WTC11 (cell line): ENCODE data around the gene TNIP1.

ENCODE experiments used
- AR ChIP-seq: fragments of 250-450 bp; sonication (Bioruptor Pico); IDR thresholded peaks from 2 replicates; pipeline ENCODE4 v1.9.0; 2021; ENCODE audit warnings: mild to moderate bottlenecking
- ATF1 ChIP-seq: sonication (generic); formaldehyde crosslinking; IDR thresholded peaks from 2 replicates; pipeline ENCODE4 v1.8.1; 2023; ENCODE audit warnings: mild to moderate bottlenecking, moderate library complexity, missing genetic modification reagents
- CTCF ChIP-seq: fragments of 200-600 bp; IDR thresholded peaks from 2 replicates; pipeline ENCODE4 v1.8.0; 2022; ENCODE audit warnings: antibody characterized with exemption
- E2F4 ChIP-seq: sonication (generic); formaldehyde crosslinking; IDR thresholded peaks from 2 replicates; pipeline ENCODE4 v1.8.1; 2022; ENCODE audit warnings: low read depth, mild to moderate bottlenecking, moderate library complexity, missing genetic modification reagents, borderline replicate concordance
- FOXJ3 ChIP-seq: sonication (generic); formaldehyde crosslinking; IDR thresholded peaks from 2 replicates; pipeline ENCODE4 v1.9.0; 2021; ENCODE audit warnings: missing genetic modification reagents, mild to moderate bottlenecking, borderline replicate concordance
- IRF1 ChIP-seq: sonication (generic); formaldehyde crosslinking; IDR thresholded peaks from 2 replicates; pipeline ENCODE4 v1.8.0; 2023; ENCODE audit warnings: missing genetic modification reagents
- KAT7 ChIP-seq: sonication (generic); formaldehyde crosslinking; IDR thresholded peaks from 2 replicates; pipeline ENCODE4 v1.8.1; 2023; ENCODE audit warnings: missing genetic modification reagents, mild to moderate bottlenecking, borderline replicate concordance
- MYBL2 ChIP-seq: sonication (generic); formaldehyde crosslinking; IDR thresholded peaks from 2 replicates; pipeline ENCODE4 v1.8.1; 2023; ENCODE audit warnings: mild to moderate bottlenecking, moderate library complexity, missing genetic modification reagents
- SMAD3 ChIP-seq: sonication (generic); formaldehyde crosslinking; IDR thresholded peaks from 2 replicates; pipeline ENCODE4 v1.8.0; 2022; ENCODE audit warnings: missing genetic modification reagents, mild to moderate bottlenecking, borderline replicate concordance
- TEAD4 ChIP-seq: sonication (generic); formaldehyde crosslinking; IDR thresholded peaks from 2 replicates; pipeline ENCODE4 v1.8.0; 2022; ENCODE audit warnings: mild to moderate bottlenecking, missing genetic modification reagents
- USF1 ChIP-seq: sonication (generic); formaldehyde crosslinking; IDR thresholded peaks from 2 replicates; pipeline ENCODE4 v1.8.0; 2022; ENCODE audit warnings: mild to moderate bottlenecking, missing genetic modification reagents
- USF2 ChIP-seq: sonication (generic); formaldehyde crosslinking; IDR thresholded peaks from 2 replicates; pipeline ENCODE4 v1.8.1; 2023; ENCODE audit warnings: mild to moderate bottlenecking, missing genetic modification reagents, moderate library complexity

GRCh38 chr5:151121665-151122064 is 40.8 kb upstream of the TNIP1 start:
- TF ChIP-seq KAT7 (CRISPR knock-in tag) (no peak), USF1 (CRISPR knock-in tag) (no peak), CTCF (no peak), ATF1 (CRISPR knock-in tag) (no peak), TEAD4 (CRISPR knock-in tag) (no peak), USF2 (CRISPR knock-in tag) (no peak), IRF1 (CRISPR knock-in tag) (no peak), E2F4 (no peak), MYBL2 (no peak), FOXJ3 (CRISPR knock-in tag) (no peak), AR (CRISPR knock-in tag) (no peak), SMAD3 (CRISPR knock-in tag) (no peak)
